ENCODE measurements around the gene SHISAL2B. TPM values are rescaled to one million over a fixed set of nuclear protein-coding genes. Genes with fewer than 3 reads are reported as not detected.

Gene SHISAL2B
- polyA plus RNA-seq, 5 donors, result 7.8 to 15.4 (median 9.3) TPM

Other genes with a start within 250 kb of the SHISAL2B start
- 10 to 100 TPM; 10.6 to 29.7 (median 20.8) TPM for gene RGS7BP, start 184.5 kb upstream of the SHISAL2B start, polyA plus RNA-seq (ENCODE audit: insufficient read depth in 1 of 5, insufficient read length in 5 of 5, low replicate concordance in 1 of 5)
- gene SREK1IP1, start 78.2 kb downstream of the SHISAL2B start, polyA plus RNA-seq (ENCODE audit: insufficient read depth in 1 of 5, insufficient read length in 5 of 5, low replicate concordance in 1 of 5), result 10 to 100 TPM; 17.8 to 27.8 (median 26.5) TPM
- gene CWC27, start 78.4 kb downstream of the SHISAL2B start, polyA plus RNA-seq (ENCODE audit: insufficient read depth in 1 of 5, insufficient read length in 5 of 5, low replicate concordance in 1 of 5), result 10 to 100 TPM; 30.3 to 50.2 (median 39.5) TPM